GM12878 (cell line): Measurements from ENCODE around the gene FAM219A. TPM values are rescaled to one million over a fixed set of nuclear protein-coding genes. Genes with fewer than 3 reads are reported as not detected.

Experiments
- ATAC-seq: fragments of 200-7000 bp; cut with Tn5 transposase; 3 replicates; pipeline ENCODE4 v1.9.1; 2020; ENCODE audit warnings: mild to moderate bottlenecking, moderate library complexity
- BruUV-seq: library from RNA; stranded (reverse); fragments of 400-500 nt; replicated peaks from 2 replicates; lab custom pipeline; 2021; lab: Mats Ljungman, UMichigan
- CTCF ChIA-PET: fragments of 300-600 bp; sonication (Branson Sonifier 250); formaldehyde crosslinking; extraction: SDS; loops from one replicate; lab custom pipeline; 2021; ENCODE audit warnings: inconsistent platforms; lab: Yijun Ruan, JAX
- POLR2A ChIA-PET: fragments of 350-600 bp; formaldehyde crosslinking; extraction: SDS; loops from one replicate; lab custom pipeline; 2021; ENCODE audit warnings: inconsistent platforms; lab: Charles Lee
- RAD21 ChIA-PET: fragments of 300-600 bp; sonication (Branson Sonifier 250); formaldehyde crosslinking; loops from one replicate; lab custom pipeline; 2023; ENCODE audit warnings: antibody characterized with exemption; ENCODE audit not compliant: unreplicated experiment; lab: Charles Lee
- SMC1A ChIA-PET: fragments of 300-600 bp; sonication (Branson Sonifier 250); formaldehyde crosslinking; loops from one replicate; lab custom pipeline; 2023; ENCODE audit not compliant: unreplicated experiment, uncharacterized antibody; lab: Charles Lee
- DNase-seq: peaks from one replicate; pipeline ENCODE4 v3.0.0-alpha.2; 2011; ENCODE audit warnings: low read depth, low spot score
- FAIRE-seq: peaks from 3 replicates; lab custom pipeline; 2011; peaks lifted over from hg19 to GRCh38; lab: Jason Lieb, UNC
- H2AFZ ChIP-seq: 2 replicates; pipeline ENCODE4 v1.6.0; 2011; ENCODE audit warnings: low read depth, low read length, control low read depth; ENCODE audit not compliant: control insufficient read depth
- H3K27ac ChIP-seq: 2 replicates; pipeline ENCODE4 v1.5.1; 2011; ENCODE audit warnings: control low read depth; ENCODE audit not compliant: control insufficient read depth, insufficient read depth
- H3K27me3 ChIP-seq, 2 experiments: replicated peaks in 1 of 2; 2 replicates each; pipeline versions ENCODE4 v1.6.0 to v1.6.1; 2011; ENCODE audit warnings: low read length in 1 of 2; ENCODE audit not compliant: control insufficient read depth in 2 of 2, insufficient read depth in 2 of 2
- H3K36me3 ChIP-seq, 2 experiments: 2 replicates each; pipeline ENCODE4 v1.5.1; 2011; ENCODE audit warnings: low read length in 1 of 2; ENCODE audit not compliant: control insufficient read depth in 2 of 2, insufficient read depth in 2 of 2
- H3K4me1 ChIP-seq: 2 replicates; pipeline ENCODE4 v1.6.1; 2011; ENCODE audit warnings: mild to moderate bottlenecking, low read length, moderate library complexity, mixed read lengths; ENCODE audit not compliant: control insufficient read depth, insufficient read depth
- H3K4me2 ChIP-seq: 2 replicates; pipeline ENCODE4 v1.6.0; 2011; ENCODE audit warnings: control low read depth; ENCODE audit not compliant: control insufficient read depth, insufficient read depth
- H3K4me3 ChIP-seq: fragments of 200-600 bp; sonication (generic); 2 replicates; pipeline ENCODE4 v1.5.1; 2016
- H3K79me2 ChIP-seq: 2 replicates; pipeline ENCODE4 v1.6.0; 2011; ENCODE audit warnings: low read length; ENCODE audit not compliant: control insufficient read depth, insufficient read depth
- H3K9ac ChIP-seq: 2 replicates; pipeline ENCODE4 v1.8.0; 2011; ENCODE audit warnings: low read length, control low read depth, mixed read lengths; ENCODE audit not compliant: control insufficient read depth, insufficient read depth
- H3K9me3 ChIP-seq: replicated peaks from 3 replicates; pipeline ENCODE4 v1.5.1; 2011; ENCODE audit warnings: mild to moderate bottlenecking, low read length; ENCODE audit not compliant: control insufficient read depth, insufficient read depth
- H4K20me1 ChIP-seq: 2 replicates; pipeline ENCODE4 v1.6.0; 2011; ENCODE audit not compliant: control insufficient read depth, insufficient read depth
- ASH2L ChIP-seq: fragments of 300-600, 200-600 bp; sonication (generic); IDR thresholded peaks from 2 replicates; pipeline ENCODE4 v1.6.1; 2017; ENCODE audit warnings: low read depth, mild to moderate bottlenecking, borderline replicate concordance
- CHD1 ChIP-seq: IDR thresholded peaks from 2 replicates; pipeline ENCODE4 v1.6.1; 2012; ENCODE audit warnings: low read depth, low read length, improper control_type of control experiment
- FOS ChIP-seq: IDR thresholded peaks from 3 replicates; pipeline ENCODE4 v1.6.1; 2011; ENCODE audit warnings: borderline replicate concordance; ENCODE audit not compliant: insufficient read length; ENCODE audit errors: extremely low read depth
- GABPA ChIP-seq: IDR thresholded peaks from 2 replicates; pipeline ENCODE4 v1.6.1; 2014; ENCODE audit warnings: antibody characterized with exemption, low read depth, mild to moderate bottlenecking, inconsistent platforms
- HCFC1 ChIP-seq: fragments of 150-350 bp; IDR thresholded peaks from 2 replicates; pipeline ENCODE4 v1.6.1; 2014; ENCODE audit warnings: low read length
- JUNB ChIP-seq: IDR thresholded peaks from 2 replicates; pipeline ENCODE4 v1.6.1; 2016; ENCODE audit warnings: antibody characterized with exemption, mild to moderate bottlenecking
- NFIC ChIP-seq: IDR thresholded peaks from 2 replicates; pipeline ENCODE4 v1.6.1; 2012; ENCODE audit warnings: low read depth, mild to moderate bottlenecking, inconsistent platforms, low read length, moderate library complexity
- POLR2AphosphoS5 ChIP-seq: IDR thresholded peaks from 2 replicates; pipeline ENCODE4 v1.6.1; 2011; ENCODE audit warnings: mild to moderate bottlenecking, low read length, inconsistent platforms
- RCOR1 ChIP-seq: conservative IDR thresholded peaks from 2 replicates; pipeline ENCODE4 v1.6.1; 2012; ENCODE audit warnings: low read depth, low read length, improper control_type of control experiment
- TBL1XR1 ChIP-seq: IDR thresholded peaks from 2 replicates; pipeline ENCODE4 v1.6.1; 2012; ENCODE audit warnings: low read depth, low read length, improper control_type of control experiment
- TCF7 ChIP-seq: IDR thresholded peaks from 2 replicates; pipeline ENCODE4 v1.6.1; 2014; ENCODE audit warnings: antibody characterized with exemption, borderline replicate concordance
- ZSCAN29 ChIP-seq: fragments of 450-650 bp; IDR thresholded peaks from 2 replicates; pipeline ENCODE4 v1.6.1; 2017; ENCODE audit warnings: mild to moderate bottlenecking, moderate library complexity
- ZZZ3 ChIP-seq: IDR thresholded peaks from 2 replicates; pipeline ENCODE4 v1.6.1; 2011; ENCODE audit warnings: low read depth; ENCODE audit not compliant: control insufficient read depth, insufficient read length
- WGBS: methylation state at CpG from one replicate; pipeline ENCODE4 v1.1.6; 2016; ENCODE audit warnings: low lambda C conversion rate; ENCODE audit not compliant: insufficient replicate concordance, insufficient coverage; ENCODE audit errors: missing lambda C conversion rate; 5-methylcytosine and 5-hydroxymethylcytosine counted together
- in situ Hi-C: fragments of 300-500 bp; cut with MboI; formaldehyde crosslinking; loops from 9 replicates; pipeline ENCODE4 v1.14.3; 2018; ENCODE audit warnings: mixed read lengths
- intact Hi-C: fragments of 100-400 bp; cut with micrococcal nuclease; formaldehyde crosslinking; loops from one replicate; pipeline ENCODE4 v1.14.2; 2022; ENCODE audit not compliant: unreplicated experiment
- polyA plus RNA-seq, 11 experiments: library from polyadenylated mRNA; depleted of rRNA in 4 of 11; unstranded in 6 of 11; stranded (reverse) in 5 of 11; fragments of >200 nt; fragmentation: Nextera tagmentation in 4 of 11; fragmentation: Illumina TruSeq in 1 of 11; extraction: Ambion mirVana in 4 of 11; extraction: Trizol in 1 of 11; gene quantifications; 1 replicate in 1 of 11; 2 replicates in 10 of 11; pipeline versions ENCODE4 v1.2.1 to v1.2.3, GENCODE V29; 2011 to 2016; ENCODE audit warnings: inconsistent platforms in 2 of 11, missing spikeins in 2 of 11, low read depth in 1 of 11
- total RNA-seq, 4 experiments: library from RNA; depleted of rRNA in 3 of 4; stranded (reverse); fragments of >200 nt in 3 of 4; fragmentation: Illumina TruSeq in 1 of 4; extraction: Trizol in 1 of 4; gene quantifications; 2 replicates each; pipeline versions ENCODE4 v1.2.1 to v1.2.3, GENCODE V29; 2013 to 2021
- TF ChIP-seq, protein P1 (sequence below): IDR thresholded peaks from 2 replicates; pipeline ENCODE4 v1.6.1; 2011; ENCODE audit warnings: low read depth, mild to moderate bottlenecking, low read length, moderate library complexity, borderline replicate concordance; ENCODE audit errors: extremely low read depth
- TF ChIP-seq, protein P2 (sequence below): fragments of 450-650 bp; IDR thresholded peaks from 2 replicates; pipeline ENCODE4 v1.6.1; 2018; ENCODE audit warnings: mild to moderate bottlenecking, low read depth, moderate library complexity; ENCODE audit not compliant: partially characterized antibody
- TF ChIP-seq, protein P3 (sequence below): IDR thresholded peaks from 2 replicates; pipeline ENCODE4 v1.6.1; 2012; ENCODE audit warnings: low read depth, low read length, improper control_type of control experiment

Gene FAM219A
- total and polyA plus RNA-seq, 10 of the 15 experiments (the other 5 are each of a cell fraction or from before 2014, with no cell fraction given), result 0.11 to 2.0 (median 0.71) TPM

DNA sequence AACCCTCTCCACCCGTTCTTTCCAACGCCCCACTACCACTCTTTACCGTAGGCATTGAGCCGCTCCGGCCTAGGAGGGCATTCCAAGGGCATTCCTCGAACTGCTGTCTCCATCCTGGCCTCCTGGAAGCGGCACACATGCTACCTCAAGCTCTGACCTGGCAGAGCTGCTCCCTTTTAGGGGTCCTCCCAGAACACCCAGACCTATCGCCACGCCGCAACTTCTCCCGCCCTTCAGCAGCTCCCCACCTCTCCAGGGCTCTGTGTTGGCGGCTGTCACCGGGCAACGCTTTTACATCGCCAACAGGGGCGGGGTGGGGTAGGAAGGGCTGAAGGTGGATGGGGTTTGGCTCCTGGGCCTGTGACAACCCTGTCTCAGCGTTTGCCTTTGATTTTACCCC lies 77.0 kb downstream of the FAM219A start:
- H3K27me3 ChIP-seq, result peaks cover 5 to 12% of the 10 kb centered on the region in 2 experiments
- RAD21 ChIA-PET, result no interaction called here
- CTCF ChIA-PET, result no interaction called here
- H3K4me2 ChIP-seq, result no peak overlapping the region; the same call in 1 of the 2 replicates
- TF ChIP-seq ASH2L, result no peak
- no peak for TF ChIP-seq POLR2AphosphoS5
- no peak for TF ChIP-seq TCF7
- no peak for TF ChIP-seq CHD1
- no peak for TF ChIP-seq ZZZ3
- TF ChIP-seq ZSCAN29, result no peak
- TF ChIP-seq GABPA, result no peak
- no peak for TF ChIP-seq TBL1XR1
- TF ChIP-seq JUNB, result no peak
- TF ChIP-seq RCOR1, result no peak
- TF ChIP-seq FOS, result no peak
- TF ChIP-seq HCFC1, result no peak
- TF ChIP-seq, protein P1, sequence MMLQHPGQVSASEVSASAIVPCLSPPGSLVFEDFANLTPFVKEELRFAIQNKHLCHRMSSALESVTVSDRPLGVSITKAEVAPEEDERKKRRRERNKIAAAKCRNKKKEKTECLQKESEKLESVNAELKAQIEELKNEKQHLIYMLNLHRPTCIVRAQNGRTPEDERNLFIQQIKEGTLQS, result no peak
- no peak for TF ChIP-seq NFIC
- TF ChIP-seq, protein P2, sequence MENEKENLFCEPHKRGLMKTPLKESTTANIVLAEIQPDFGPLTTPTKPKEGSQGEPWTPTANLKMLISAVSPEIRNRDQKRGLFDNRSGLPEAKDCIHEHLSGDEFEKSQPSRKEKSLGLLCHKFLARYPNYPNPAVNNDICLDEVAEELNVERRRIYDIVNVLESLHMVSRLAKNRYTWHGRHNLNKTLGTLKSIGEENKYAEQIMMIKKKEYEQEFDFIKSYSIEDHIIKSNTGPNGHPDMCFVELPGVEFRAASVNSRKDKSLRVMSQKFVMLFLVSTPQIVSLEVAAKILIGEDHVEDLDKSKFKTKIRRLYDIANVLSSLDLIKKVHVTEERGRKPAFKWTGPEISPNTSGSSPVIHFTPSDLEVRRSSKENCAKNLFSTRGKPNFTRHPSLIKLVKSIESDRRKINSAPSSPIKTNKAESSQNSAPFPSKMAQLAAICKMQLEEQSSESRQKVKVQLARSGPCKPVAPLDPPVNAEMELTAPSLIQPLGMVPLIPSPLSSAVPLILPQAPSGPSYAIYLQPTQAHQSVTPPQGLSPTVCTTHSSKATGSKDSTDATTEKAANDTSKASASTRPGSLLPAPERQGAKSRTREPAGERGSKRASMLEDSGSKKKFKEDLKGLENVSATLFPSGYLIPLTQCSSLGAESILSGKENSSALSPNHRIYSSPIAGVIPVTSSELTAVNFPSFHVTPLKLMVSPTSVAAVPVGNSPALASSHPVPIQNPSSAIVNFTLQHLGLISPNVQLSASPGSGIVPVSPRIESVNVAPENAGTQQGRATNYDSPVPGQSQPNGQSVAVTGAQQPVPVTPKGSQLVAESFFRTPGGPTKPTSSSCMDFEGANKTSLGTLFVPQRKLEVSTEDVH, result no peak
- TF ChIP-seq, protein P3, sequence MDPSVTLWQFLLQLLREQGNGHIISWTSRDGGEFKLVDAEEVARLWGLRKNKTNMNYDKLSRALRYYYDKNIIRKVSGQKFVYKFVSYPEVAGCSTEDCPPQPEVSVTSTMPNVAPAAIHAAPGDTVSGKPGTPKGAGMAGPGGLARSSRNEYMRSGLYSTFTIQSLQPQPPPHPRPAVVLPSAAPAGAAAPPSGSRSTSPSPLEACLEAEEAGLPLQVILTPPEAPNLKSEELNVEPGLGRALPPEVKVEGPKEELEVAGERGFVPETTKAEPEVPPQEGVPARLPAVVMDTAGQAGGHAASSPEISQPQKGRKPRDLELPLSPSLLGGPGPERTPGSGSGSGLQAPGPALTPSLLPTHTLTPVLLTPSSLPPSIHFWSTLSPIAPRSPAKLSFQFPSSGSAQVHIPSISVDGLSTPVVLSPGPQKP, result no peak
- TF ChIP-seq, all 136 proteins: peak for 0
- peaks cover 19% of the 10 kb centered on the region for H3K4me1 ChIP-seq
- H3K9me3 ChIP-seq, result no peaks in the 10 kb centered on the region
- no TSS peak for BruUV-seq
- DNase-seq (no peak), ATAC-seq (no peak), FAIRE-seq (no peak)
- intact Hi-C loops, result no loop called here
- H4K20me1 ChIP-seq, result no peaks in the 10 kb centered on the region
- no peak overlapping the region for H2AFZ ChIP-seq
- in situ Hi-C loops, result no loop called here
- H3K79me2 ChIP-seq, result no peaks in the 10 kb centered on the region
- no peak overlapping the region for H3K4me3 ChIP-seq
- H3K9ac ChIP-seq, result no peak overlapping the region
- H3K36me3 ChIP-seq, result no peaks in the 10 kb centered on the region
- H3K27ac ChIP-seq, result no peak overlapping the region
- POLR2A ChIA-PET, result no interaction called here
- whole genome bisulfite sequencing, result 17% methylated on average over 17 of the region's 17 CpGs
- SMC1A ChIA-PET, result interaction anchor here (0.6 to 8.7 kb wide), 2 partner anchors 23 to 48 kb away, joined by 3 to 73 read pairs; no protein-coding TSS in a partner anchor
